HL-60/S4 treated with retinoic acid at 250 ng/mL for 4 days and 3 days (cell line): ENCODE results near the gene AFG3L2.

Experiments used
- in situ Hi-C: fragments of 300-500 bp; cut with MboI; formaldehyde crosslinking; loops from 2 replicates; pipeline ENCODE4 v1.7.0; 2022; ENCODE audit warnings: low sequenced_read_pairs

AFG3L2 gene

DNA sequence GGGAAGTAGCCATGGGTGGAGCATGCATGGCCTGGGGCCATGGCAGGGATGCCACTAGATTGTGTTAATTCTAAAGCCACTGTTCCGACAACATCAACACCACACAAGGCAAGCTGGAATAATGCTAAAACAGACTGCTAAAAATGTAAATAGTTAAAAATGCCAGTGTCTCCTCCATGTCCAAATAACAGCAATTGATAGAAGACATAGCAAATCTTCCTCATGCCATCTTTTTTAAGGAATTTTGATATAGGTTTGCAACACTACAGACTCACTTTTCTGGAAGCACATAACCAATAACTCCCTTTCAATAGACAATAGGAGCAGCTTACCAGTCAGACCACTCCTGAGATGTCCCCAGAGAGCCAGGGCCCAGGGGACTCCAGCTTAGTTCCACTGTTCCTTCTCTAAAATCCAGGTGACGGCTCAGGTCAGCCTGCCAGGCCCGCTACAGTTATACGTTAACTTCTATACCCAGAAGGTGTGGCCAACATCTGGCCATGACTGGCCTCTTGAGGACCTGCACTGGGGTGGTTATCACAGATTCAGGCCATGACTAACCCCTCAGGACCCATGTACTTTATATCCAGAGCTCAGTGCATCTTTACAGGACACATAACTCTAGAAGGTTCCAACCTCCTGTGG, 48.7 kb downstream of the AFG3L2 start:
- in situ Hi-C loops: loop anchor here (25.0 kb wide), 1 partner anchor 91 kb away; no protein-coding TSS in a partner anchor

DNA sequence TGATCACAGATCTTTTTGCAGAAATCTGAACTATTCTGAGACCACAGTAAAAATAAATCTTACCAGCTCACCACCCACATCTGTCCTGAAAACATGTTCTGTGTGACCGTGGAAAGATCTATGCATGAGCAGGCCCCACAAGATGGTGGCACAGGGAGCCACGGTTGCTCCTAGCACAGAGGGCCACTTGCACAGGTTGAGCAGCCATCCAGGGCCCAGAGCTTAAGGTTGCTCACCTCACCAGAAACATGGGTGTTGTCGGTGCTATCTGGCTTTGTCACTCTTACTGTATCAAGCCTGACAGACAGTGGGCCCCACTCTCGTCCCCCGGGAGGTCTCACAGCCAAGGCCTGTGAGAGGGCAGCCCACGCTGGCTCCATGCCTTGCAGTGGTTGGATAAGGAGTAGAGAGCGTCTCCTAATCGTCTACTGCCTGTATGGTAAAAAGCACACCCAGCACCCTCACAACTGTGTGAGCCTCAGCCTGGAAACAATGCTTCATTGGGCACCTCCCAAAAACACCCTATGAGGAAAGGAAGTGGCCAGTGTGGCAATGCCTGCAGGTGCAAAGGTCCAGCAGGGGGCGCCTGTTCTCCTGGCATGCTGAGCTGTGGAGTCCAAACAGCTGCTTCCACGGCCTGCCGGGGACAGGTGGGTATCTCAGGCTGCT, 49.4 kb downstream of the AFG3L2 start:
- in situ Hi-C loops: loop anchor here (25.0 kb wide), 1 partner anchor 90 kb away; no protein-coding TSS in a partner anchor

DNA sequence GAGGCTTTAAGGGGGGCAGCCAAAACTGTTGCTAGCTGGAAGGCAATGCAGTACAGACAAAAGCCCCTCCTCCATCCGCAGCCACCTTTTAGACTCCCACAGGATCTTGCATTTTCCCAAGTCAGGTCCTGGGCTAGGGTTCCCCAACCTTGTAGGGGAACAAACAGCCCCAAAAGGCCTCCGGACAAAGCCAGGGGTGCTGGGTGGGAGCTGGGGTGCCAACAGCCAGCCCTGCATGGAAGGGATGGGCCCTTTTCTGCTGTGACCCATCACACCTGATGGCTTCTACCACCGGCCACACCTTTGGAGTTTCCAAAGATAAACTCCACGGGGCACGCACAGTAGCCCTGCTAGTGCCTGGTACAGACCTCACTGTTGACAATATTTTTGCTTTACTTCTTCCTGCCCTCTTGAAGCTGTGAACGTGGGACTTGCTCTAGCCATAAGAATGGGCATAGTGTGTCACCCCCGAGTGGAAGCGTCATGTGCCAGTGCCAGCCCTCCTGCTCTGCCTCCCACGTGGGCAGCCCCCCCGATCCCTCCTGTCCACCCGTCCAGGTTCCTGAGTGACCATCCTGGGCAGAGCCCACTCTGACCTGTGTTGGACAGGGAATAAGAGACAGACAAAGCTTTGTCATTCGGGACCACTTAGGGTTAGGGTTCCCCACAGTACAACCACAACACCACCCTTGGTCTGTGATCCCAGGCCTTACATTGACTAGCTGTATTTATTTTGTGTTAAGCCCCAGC, 50.1 kb downstream of the AFG3L2 start:
- in situ Hi-C loops: loop anchor here (25.0 kb wide), 1 partner anchor 90 kb away; no protein-coding TSS in a partner anchor

DNA sequence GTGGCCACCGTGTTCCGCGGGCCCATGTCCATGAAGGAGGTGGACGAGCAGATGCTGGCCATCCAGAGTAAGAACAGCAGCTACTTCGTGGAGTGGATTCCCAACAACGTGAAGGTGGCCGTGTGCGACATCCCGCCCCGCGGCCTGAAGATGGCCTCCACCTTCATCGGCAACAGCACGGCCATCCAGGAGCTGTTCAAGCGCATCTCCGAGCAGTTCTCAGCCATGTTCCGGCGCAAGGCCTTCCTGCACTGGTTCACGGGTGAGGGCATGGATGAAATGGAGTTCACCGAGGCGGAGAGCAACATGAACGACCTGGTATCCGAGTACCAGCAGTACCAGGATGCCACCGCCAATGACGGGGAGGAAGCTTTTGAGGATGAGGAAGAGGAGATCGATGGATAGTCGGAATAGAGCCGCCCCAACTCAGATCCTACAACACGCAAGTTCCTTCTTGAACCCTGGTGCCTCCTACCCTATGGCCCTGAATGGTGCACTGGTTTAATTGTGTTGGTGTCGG, 51.2 kb downstream of the AFG3L2 start:
- in situ Hi-C loops: loop anchor here (25.0 kb wide), 1 partner anchor 88 kb away; no protein-coding TSS in a partner anchor

DNA sequence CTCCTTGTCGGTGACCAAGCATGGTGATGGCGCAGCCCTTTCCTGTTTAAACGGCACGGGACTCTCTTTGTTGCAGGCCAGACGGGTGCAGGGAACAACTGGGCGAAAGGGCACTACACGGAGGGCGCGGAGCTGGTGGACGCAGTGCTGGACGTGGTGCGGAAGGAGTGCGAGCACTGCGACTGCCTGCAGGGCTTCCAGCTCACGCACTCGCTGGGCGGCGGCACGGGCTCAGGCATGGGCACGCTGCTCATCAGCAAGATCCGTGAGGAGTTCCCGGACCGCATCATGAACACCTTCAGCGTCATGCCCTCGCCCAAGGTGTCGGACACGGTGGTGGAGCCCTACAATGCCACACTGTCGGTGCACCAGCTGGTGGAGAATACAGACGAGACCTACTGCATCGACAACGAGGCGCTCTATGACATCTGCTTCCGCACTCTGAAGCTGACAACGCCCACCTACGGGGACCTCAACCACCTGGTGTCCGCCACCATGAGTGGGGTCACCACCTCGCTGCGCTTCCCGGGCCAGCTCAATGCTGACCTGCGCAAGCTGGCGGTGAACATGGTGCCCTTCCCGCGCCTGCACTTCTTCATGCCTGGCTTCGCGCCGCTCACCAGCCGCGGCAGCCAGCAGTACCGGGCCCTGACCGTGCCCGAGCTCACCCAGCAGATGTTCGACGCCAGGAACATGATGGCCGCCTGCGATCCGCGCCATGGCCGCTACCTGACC, 51.9 kb downstream of the AFG3L2 start:
- in situ Hi-C loops: loop anchor here (25.0 kb wide), 1 partner anchor 88 kb away; no protein-coding TSS in a partner anchor

DNA sequence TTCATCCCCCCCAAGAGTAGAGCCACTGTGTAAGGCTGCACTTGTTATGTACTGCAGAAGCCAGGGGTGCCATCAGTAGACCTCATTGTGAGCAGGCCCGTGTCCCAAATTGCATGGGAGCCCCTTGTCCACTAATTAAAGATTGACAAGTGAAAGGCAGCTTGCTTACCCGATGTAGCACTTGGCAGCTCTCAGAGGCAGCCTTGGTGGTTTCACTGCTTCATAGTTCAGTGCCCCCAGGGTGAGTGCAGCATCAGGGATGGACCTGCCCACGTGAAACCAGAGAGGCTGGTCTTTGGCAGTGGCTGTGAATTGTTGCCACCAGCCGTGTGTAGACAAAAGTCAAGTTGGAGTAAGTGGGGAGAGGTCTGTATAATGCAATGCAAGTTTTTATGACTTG, 55.7 kb downstream of the AFG3L2 start:
- in situ Hi-C loops: no loop called here

DNA sequence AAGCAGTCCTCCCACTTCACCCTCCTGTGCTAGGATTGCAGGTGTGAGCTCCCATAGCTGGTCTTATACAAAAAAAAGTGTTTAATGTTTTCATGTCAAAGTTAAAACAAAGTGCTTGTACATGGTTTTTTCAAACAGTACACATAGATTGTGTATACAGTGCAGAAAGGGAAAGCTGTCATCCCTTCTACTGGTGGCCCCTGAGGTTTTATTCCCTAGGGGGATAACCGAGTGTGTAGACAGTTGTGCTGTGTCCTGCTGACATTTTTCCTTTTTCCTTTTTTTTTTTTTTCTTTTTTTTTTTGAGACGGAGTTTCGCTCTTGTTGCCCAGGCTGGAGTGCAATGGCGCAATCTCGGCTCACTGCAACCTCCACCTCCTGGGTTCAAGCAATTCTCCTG, 58.2 kb downstream of the AFG3L2 start:
- in situ Hi-C loops: no loop called here

DNA sequence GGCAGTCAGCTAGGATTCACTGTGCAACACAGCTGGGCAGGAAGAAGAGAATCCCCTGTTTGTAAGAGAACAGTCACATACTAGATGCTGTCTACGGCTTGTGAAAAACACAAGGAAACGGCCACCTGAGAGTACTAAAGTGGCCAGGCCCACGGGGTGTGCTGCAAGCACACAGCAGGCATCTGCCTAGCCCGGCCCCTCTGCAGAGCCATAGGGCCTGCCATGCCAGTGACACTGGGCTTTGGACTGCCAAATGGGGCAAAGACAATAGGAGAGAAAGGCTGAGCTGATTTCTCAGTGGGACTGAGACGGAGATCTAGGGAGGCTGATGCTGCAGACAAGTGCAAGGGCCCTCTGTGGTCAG, 58.7 kb downstream of the AFG3L2 start:
- in situ Hi-C loops: no loop called here

DNA sequence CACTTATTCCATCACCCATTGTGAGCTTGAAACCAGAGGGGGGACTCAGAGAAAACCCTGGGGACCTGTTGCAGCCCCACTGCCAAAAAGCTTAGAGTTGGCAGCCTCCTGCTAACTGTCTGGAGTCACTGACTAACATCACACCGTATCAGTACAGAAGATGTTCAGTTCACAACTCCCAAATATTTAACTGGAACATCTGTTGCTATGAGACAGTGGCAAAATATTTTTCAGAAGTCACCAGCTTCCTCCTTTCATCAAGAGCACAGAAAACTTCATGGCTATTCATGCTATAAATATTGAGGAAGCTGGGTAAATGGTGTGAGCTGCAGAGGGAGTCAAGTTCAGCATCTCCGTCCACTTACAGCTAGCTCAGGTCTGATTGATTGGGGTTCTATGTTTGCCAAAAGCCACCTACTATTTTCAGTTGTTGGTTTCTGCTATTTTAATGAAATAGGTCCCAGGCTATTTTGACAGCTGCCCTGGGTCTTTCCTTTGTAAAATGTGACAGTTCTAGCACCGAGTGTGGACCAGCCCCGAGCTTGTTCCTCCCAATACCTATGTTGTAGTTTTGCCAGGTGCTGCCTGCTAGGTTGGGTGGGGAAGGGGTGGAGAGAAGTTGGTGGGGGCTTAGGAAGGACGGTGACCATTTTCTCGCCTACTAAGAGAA, 59.2 kb downstream of the AFG3L2 start:
- in situ Hi-C loops: no loop called here

DNA sequence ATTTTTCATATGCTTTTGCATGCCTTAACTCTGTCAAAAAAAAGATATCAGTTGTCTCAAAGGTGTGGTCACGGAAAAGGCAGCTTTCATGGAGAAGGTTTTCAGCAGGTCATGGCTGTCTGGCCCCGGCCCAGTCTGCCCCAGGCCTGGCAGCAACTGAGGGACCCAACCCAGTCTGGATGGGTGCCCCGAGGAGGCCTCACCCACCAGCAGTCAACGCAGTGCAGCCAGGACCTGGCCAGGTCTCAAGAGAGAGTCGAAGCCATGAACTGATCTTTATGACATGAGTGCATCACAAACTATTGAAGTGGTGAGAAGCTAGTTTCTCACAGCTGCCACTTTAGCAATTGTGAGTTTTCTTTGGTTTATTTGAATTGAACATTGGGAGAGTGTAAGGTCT, 61.1 kb downstream of the AFG3L2 start:
- in situ Hi-C loops: no loop called here

DNA sequence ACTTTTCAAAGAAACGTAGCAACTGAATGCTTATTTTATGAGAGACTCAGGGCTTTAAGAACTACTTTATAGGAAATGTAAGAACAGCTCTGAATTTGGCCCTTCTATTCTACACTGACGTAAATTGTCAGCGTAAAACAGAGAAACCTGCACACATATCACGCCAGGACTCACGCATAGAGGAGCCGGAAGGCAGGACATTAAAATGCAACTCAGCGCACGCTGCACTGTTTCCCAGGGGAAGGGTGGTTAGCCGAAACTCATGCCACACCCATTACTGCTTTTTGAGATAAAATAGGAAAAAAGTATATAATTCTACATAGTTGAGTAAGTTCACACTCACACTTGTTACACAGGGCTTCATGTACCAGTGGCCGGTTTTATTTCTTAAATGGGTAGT, 61.5 kb downstream of the AFG3L2 start:
- in situ Hi-C loops: no loop called here

DNA sequence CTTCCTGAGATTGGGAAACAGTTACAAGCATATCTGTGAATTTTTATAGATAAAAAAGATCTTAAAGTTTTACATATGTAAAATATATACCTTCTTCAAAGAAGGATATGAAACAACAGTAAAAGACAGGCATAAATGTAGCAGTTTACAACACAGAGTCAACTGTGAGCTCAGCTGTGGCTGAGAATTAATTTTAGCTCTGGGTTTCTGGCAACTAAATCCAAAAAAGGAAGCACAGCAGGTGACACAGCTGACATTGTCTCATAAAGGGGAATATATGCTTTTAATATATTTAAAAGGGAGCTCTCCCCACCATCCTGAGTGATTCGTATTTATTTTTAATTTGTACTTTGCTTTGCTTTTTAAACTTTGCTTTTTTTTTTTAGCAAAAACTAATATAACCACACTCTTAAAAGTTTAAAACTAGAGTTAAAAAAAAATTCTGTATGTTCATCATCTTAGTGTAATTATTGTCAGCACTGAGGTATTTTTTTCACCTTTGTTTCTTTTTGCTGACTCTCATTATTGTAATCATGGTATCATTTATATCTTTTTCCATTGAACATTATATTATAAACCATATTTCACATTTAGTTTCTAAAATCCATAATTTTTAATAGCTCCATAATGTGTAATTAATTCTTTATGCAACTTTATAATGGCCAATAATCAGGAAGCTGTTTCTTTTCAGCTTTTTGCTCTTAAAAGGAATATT, 62.3 kb downstream of the AFG3L2 start:
- in situ Hi-C loops: no loop called here

DNA sequence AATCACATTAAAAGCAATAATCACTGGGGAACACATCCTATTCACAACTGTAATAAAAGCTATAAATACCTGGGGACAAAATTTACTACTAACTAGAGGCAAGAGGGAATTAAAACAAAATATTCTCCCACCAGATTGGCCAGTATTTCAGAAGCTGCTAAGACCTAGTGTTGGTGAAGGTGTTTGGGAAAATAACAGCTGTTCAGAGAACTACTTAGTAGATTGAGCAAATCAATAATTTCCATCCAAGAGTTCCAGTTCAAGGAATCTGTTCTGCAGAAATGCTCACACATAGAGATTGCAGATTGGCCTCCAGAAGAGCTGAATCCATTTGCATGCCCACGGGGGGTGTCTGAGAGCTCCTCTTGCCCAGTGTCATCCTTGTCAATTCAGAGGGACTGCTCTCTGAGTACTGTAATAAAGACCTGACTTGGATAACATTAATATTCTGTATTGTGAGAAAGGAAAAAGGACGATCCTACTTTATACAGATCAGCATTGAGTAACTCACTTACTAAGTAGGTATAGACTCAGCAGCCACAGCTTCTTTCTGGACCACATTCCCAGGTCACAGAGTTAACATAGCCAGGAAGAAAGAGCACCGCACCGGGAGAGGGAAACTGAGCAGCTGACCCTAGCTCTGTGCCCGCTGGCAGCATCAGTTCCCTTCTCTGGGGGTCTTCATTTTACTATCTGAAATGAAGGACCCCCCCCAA, 63.3 kb downstream of the AFG3L2 start:
- in situ Hi-C loops: no loop called here

DNA sequence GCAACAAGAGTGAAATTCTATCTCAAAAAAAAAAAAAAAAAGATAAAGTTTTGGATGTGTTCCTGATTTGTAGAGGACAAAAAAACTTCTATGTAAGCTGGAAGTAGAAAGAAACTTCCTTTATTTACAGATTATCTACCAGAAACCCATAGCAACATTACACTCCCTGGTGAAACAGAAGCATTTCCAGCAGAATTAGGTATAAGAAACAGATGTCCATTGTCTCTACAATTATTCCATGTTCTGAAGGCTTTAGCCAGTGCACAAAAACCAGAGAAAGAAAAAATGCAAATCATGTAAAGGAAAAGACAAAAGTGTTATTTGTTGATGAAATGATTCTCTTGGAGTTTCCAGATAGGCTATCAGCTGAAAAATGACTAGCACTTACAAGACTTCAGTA, 64.1 kb downstream of the AFG3L2 start:
- in situ Hi-C loops: no loop called here

DNA sequence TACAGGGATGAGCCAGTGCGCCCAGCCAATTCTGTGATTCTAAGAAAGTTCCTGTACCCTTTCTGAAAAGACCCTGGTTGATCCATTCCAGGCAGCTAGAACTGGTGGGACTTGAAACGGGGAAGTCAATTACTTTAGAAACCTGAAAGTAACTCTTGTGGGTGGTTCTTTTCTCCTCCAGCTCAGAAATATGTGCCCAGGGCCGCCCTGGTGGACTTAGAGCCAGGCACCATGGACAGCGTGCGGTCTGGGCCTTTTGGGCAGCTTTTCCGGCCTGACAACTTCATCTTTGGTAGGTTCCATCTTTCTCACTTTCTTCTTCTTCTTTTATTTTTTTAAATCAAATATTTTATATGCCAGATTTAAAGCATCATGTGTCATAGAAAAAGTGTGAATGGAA, 66.3 kb downstream of the AFG3L2 start:
- in situ Hi-C loops: no loop called here

DNA sequence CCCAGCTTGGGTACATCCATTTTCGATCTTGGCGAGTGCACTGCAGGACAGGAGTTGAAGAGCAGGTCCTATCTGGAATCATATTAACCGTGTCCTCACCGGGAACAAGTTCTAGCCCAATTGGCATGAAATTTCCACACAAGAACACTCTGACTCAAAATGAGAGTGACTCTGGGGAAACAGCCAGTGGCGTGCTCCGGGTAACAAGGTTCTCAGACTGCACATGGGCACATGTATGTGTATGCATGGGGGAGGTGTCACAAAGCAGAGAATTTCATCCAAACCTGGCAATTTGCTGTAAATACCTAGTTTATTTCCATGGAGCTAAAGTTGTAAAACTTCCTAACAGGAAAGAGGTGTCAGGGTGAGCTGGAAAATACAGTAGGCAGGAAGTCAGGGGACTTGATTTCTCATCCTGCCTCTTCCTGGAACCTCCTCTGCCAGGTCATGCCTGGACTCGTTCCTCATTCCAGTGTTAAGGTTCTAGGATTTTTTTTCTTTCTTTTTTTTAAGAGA, 67.3 kb downstream of the AFG3L2 start:
- in situ Hi-C loops: no loop called here

DNA sequence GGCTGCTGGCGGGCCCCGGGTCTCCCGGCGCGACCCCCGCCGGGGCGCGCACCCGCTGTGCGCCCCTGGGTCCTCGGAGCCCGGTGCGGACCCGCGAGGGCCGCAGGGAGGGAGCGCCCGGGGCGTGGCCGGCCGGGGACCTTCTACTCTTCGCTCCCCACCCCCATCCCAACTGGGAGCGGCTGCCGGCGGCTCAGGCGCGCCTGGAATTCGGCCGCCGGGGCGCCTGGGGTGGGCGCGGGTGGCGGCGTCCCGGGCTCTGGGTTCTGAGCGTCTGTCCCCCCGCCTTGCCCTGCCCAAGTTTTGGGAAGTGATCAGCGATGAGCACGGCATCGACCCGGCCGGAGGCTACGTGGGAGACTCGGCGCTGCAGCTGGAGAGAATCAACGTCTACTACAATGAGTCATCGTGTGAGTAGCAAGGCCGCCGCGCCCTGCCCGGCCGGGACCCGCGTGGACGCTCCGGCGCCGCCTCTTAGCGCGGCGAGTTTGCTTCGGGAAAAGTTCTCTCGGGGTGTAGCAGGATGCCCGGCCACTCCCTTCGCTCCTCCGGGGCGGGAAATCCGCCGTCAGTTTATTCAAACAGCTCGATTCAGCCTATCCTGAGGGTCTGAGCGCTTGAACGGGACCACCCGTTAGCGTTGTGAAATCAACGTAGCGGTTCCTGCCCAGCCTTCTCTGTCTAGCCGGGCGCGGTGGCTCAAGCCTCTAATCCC, 68.5 kb downstream of the AFG3L2 start:
- in situ Hi-C loops: no loop called here

DNA sequence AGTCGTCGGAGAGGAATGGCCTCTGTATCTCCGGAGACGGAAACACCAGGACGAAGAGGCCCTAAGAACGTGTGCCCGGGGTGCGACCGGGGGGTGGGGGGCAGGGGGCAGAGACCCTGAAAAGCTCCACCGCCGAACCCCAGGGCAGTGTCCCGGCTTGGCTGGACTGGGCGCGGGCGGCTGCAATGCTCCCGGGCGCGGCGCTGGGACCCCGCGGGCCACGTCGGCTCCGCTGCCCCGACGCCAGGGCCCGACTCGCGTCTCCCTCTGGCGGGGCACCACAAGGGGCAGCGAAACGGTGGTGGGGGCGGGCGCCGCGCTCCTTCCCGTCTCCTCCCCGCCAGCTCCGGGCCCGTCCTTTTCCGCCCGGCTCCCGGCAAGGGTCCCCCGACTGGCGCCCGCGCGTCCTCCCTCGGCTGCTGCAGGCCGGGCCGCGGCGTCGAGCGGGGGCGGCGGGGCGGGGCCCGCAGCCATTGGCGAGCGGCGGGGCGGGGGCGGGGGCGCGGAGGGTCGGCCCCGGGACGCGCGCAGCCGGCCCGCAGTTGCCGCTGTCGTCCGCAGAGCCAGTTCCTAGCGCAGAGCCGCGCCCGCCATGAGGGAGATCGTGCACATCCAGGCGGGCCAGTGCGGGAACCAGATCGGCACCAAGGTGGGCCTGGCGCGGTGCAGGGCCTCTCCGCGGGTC, 69.2 kb downstream of the AFG3L2 start, which contains the start of gene TUBB6:
TUBB6 (plus strand) TSS at position 541 of the 685 bp plus-strand sequence; CDS start at position 593, 52 bp downstream.
- in situ Hi-C loops: no loop called here
